Motor neuron (in vitro differentiated cells): ENCODE measurements around the gene ITPKA. TPM values are rescaled to one million over a fixed set of nuclear protein-coding genes. Genes with fewer than 3 reads are reported as not detected.

Experiments
- ATAC-seq, 8 experiments: fragments of 200-7000 bp; cut with Tn5 transposase; replicated peaks in 6 of 8; 2 replicates each; pipeline ENCODE4 v1.8.0; 2021; ENCODE audit warnings: mild to moderate bottlenecking in 8 of 8, moderate library complexity in 8 of 8
- H3K27ac ChIP-seq, 2 donors: fragments of 250-450 bp; sonication (Bioruptor Pico); 2 replicates each; pipeline ENCODE4 v1.9.0; 2021; ENCODE audit warnings: antibody characterized with exemption in 2 of 2, mild to moderate bottlenecking in 2 of 2, moderate library complexity in 1 of 2
- H3K4me1 ChIP-seq, 2 donors: fragments of 250-450 bp; sonication (Bioruptor Pico); replicated peaks in 1 of 2; 2 replicates each; pipeline ENCODE4 v1.6.1; 2021; ENCODE audit warnings: antibody characterized with exemption in 2 of 2, mild to moderate bottlenecking in 2 of 2, moderate library complexity in 1 of 2
- H3K4me3 ChIP-seq, 5 donors: fragments of 250-450 bp; sonication (Bioruptor Pico); 2 replicates each; pipeline ENCODE4 v1.9.0; 2021; ENCODE audit warnings: antibody characterized with exemption in 5 of 5, mild to moderate bottlenecking in 5 of 5, moderate library complexity in 4 of 5
- WGBS, 10 experiments: fragments of 450-650 bp; shearing (Covaris generic); methylation state at CpG; one replicate each; pipeline ENCODE4 v1.0.0; 2022; 5-methylcytosine and 5-hydroxymethylcytosine counted together
- in situ Hi-C, 9 experiments: fragments of 400-800 bp; cut with MboI; loops; one replicate each; pipeline ENCODE4 v1.15.0; 2021; ENCODE audit warnings: low sequenced_read_pairs in 9 of 9, low pct_unique_long_range_greater_than_20kb in 2 of 9; ENCODE audit not compliant: unreplicated experiment in 9 of 9
- total RNA-seq, 8 experiments: library from RNA; unstranded; fragments of 300-600 nt; gene quantifications; 2 replicates each; pipeline versions ENCODE4 v1.2.3 to v1.2.4, GENCODE V29; 2022

Gene ITPKA
- total RNA-seq, 8 experiments from 2014 or later, result 0.36 to 1.6 (median 1.1) TPM

- H3K4me3 ChIP-seq, result peak overlapping the region in 3 of 5 donors; percentile 5 to 49 (median 48)
- peaks cover 5 to 13% of the 10 kb centered on the region in 2 donors for H3K4me1 ChIP-seq
- ATAC-seq, result no peak
- WGBS, 10 experiments, result 0 to 75% (median 6%) methylated on average over 1 to 12 of the region's 60 CpGs; no CpG with 5 or more reads in 5 of the 10 experiments
- no peak overlapping the region for H3K27ac ChIP-seq
- in situ Hi-C loops, result no loop called here
Measured at GRCh38 chr15:41494922-41495735, 1.5 kb downstream of the ITPKA start.

DNA sequence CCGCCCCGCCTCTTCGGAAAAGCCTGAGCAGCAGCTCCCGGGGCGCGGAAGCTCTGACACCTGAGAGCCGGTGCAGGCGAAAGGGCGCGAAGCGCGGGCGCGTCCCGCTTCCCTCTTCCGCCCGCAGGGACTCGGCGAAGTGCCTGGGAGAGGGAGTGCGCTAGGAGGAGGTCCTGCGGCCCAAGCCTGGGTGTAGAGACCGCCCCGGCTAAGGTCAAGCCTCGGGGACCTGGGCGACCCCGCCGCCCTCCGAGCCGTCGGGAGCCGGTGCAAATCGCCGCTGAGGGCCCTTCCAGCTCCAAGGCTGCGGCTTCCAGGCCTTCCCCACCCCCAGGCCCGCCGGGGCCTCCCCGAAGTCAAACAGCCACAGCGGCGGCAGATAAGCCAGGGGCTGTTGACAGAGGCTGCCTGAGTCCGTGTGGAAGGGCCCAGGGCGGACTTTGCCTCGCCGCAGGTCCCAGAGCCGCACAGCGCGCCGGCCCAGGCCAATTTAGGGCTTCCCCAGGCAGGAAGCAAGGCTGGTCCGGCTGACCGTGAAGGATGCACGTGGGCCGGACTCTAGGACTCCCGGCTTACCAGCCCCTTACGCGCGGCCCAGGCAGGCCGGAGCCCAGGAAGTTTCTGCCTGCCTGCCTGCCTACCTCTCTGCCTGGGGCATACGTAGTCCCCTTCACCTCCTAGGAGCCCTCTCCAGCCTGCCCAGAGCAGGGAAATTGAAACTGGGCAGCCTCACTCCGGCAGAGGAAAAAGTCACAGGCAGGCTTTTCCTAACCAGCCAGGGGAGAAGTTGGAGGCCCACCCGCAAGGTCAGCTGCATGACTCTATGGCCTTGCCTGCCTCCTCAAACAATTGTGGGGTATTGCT is 2.3 kb downstream of the ITPKA start:
- Histone ChIP-seq H3K27ac (no peak overlapping the region), H3K4me1 (peaks cover 5 to 13% of the 10 kb centered on the region in 2 donors), H3K4me3 (peak overlapping the region in 1 of 5 donors; percentile 5)
- in situ Hi-C loops, result no loop called here
- 20 to 100% (median 57%) methylated on average over 1 to 5 of the region's 59 CpGs; no CpG with 5 or more reads in 5 of the 10 experiments for WGBS, 10 experiments
- no peak for ATAC-seq

DNA sequence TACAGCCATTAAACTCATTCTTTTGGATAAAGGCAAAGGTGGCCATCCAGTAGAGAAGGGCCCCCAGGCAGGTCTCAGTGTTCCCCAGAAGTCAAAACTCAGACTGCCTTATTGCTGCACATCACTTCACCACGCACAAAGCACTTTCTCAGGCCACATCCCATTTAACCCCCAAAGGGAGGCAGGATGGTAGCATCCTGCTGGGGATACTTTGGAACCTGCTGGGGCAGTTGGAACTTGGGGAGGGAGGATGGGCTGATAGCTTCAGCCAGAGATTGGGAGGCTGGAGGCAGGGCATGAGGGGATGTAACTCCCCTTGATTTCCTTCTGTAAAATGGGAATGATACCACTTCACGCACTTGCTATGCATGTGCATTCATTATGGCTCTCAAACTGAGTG is 5.0 kb downstream of the ITPKA start:
- 43 to 60% methylated on average over 1 to 2 of the region's 2 CpGs; no CpG with 5 or more reads in 8 of the 10 experiments for WGBS, 10 experiments
- H3K27ac ChIP-seq, result no peak overlapping the region
- H3K4me1 ChIP-seq, result peaks cover 0 to 24% of the 10 kb centered on the region in 2 donors
- in situ Hi-C loops, result no loop called here
- no peak overlapping the region for H3K4me3 ChIP-seq
- no peak for ATAC-seq

GRCh38 chr15:41499109-41499851 is 5.6 kb downstream of the ITPKA start:
- 33 to 100% (median 79%) methylated on average over 1 to 6 of the region's 6 CpGs; no CpG with 5 or more reads in 1 of the 10 experiments for WGBS, 10 experiments
- H3K4me3 ChIP-seq, result no peak overlapping the region
- ATAC-seq, result no peak
- H3K27ac ChIP-seq, result no peak overlapping the region
- in situ Hi-C loops, result no loop called here
- H3K4me1 ChIP-seq, result peaks cover 0 to 24% of the 10 kb centered on the region in 2 donors

DNA sequence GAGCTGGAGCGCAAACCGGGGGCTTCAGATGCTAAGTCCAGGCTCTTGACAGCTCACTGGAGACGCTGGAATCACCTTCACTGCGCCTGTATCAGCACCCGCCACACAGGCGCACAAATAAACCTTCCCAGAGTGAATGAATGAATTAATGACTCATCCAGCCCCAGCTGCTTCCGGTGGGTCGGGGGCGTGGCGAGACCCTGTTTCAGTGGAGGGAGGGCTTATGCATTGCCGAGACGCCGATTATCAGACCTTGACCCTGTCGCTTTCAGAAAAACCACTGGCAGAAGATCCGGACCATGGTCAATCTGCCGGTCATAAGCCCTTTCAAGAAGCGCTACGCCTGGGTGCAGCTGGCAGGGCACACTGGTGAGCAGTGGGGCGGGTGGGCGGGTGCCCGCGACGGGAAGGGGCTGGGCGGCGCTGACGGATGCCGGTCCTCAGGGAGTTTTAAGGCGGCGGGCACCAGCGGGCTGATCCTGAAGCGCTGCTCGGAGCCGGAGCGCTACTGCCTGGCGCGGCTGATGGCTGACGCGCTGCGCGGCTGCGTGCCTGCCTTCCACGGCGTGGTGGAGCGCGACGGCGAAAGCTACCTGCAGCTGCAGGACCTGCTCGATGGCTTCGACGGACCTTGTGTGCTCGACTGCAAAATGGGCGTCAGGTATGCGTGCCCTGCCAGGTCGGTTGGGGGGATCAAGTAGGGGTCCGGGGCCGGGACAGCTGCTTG is 7.7 kb downstream of the ITPKA start:
- peak; percentile 38 to 88 (median 85) for ATAC-seq
- in situ Hi-C loops, result no loop called here
- H3K27ac ChIP-seq, result no peak overlapping the region

DNA sequence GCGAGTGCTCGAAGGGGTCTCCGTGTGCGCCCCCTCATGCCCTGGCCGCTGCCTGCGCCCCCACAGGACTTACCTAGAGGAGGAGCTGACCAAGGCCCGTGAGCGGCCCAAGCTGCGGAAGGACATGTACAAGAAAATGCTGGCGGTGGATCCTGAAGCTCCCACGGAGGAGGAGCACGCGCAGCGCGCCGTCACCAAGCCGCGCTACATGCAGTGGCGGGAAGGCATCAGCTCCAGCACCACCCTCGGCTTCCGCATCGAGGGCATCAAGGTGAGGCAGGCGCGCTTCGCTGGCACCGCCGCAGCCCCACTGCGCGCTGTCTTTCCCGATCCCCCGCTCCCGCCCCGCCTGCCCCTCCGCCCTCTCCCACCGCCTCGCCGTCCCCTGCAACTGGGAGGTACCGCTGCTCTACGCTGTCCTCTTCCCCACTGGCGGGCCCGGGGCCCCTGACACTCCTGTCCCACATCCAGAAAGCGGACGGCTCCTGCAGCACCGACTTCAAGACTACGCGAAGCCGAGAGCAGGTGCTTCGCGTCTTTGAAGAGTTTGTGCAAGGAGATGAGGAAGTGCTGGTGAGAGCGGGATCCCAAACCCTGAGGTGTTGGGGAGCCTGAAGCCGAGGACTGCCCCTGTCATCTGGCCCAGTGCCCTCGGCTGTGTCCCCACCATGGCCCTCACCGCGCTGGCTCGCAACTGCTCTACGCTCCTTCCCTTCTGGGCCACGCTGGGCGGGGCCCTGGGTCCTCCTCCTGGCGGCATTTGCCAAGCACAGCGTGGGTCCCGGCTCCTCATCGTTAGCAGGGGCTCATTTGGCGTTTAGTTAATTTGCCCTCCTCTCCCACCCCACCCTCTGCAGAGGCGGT is 8.5 kb downstream of the ITPKA start:
- peaks cover 0 to 15% of the 10 kb centered on the region in 2 donors for H3K4me1 ChIP-seq
- in situ Hi-C loops, result no loop called here
- no peak overlapping the region for H3K27ac ChIP-seq
- 2 to 50% (median 13%) methylated on average over 1 to 16 of the region's 64 CpGs; no CpG with 5 or more reads in 4 of the 10 experiments for WGBS, 10 experiments
- ATAC-seq, result peak; percentile 11 to 42 (median 22)
- H3K4me3 ChIP-seq, result peak overlapping the region; percentile 20 to 34 (median 26)

More for the DNA sequence above, 7.7 kb downstream of the ITPKA start:
- 0 to 77% (median 3%) methylated on average over 1 to 6 of the region's 56 CpGs; no CpG with 5 or more reads in 2 of the 10 experiments for WGBS, 10 experiments
- peak overlapping the region; percentile 20 to 34 (median 26) for H3K4me3 ChIP-seq
- peaks cover 0 to 15% of the 10 kb centered on the region in 2 donors for H3K4me1 ChIP-seq

DNA sequence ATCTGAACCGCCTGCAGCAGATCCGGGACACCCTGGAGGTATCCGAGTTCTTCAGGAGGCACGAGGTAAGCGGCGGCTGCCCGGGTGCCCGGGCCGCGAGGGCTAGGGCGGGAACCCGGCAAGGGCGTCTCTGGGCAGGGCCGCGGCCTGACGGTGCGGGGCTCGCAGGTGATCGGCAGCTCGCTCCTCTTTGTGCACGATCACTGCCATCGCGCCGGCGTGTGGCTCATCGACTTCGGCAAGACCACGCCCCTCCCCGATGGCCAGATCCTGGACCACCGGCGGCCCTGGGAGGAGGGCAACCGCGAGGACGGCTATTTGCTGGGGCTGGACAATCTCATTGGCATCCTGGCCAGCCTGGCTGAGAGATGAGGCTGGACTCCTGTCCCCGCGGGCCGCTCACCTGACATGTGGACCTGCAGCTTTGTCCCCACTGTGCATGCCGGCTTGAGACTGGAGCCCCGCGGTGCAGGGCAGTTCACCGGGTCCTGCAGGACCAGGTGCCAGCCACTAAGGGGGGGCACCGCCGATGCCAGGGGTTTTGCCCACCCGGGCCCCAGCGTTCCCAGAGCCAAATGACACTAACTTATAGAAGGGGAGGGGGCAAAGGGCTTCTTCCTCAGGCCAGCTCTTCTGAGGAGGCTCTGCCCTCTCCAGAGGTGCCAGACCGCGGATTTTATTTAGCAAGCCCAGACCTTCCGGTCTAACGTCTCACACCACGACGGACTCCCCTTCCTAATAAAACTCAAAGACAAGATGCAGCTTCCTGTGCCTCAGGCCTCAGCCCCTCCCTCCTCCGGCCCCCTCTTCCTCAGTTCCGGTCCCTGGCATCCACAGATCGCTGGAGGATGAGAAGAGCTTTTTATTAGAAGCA is 9.4 kb downstream of the ITPKA start:
- Histone ChIP-seq H3K4me3 (no peak overlapping the region), H3K4me1 (peaks cover 0 to 15% of the 10 kb centered on the region in 2 donors), H3K27ac (no peak overlapping the region)
- in situ Hi-C loops, result no loop called here
- WGBS, 10 experiments, result 0 to 79% (median 34%) methylated on average over 2 to 21 of the region's 54 CpGs; no CpG with 5 or more reads in 3 of the 10 experiments
- peak in 1 of 8 experiments; percentile 24 for ATAC-seq

DNA sequence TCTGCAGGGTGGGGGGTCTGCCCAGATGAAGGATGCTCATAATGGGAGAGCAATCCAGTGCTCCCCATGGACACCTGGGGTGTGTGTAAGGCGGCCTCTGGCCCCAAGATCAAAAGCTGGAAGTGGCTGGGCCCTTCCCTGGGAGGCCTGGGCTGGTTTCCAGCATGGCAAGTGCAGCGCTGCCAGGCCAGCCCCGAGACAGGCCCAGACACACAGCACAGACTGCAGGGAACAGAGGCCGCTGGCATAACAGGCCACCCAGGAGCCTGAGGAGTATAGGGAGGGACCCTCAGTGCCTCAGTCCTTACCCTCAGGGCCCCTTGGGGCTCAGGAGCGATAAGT is 10.0 kb downstream of the ITPKA start:
- ATAC-seq, result no peak
- peaks cover 0 to 15% of the 10 kb centered on the region in 2 donors for H3K4me1 ChIP-seq
- no peak overlapping the region for H3K4me3 ChIP-seq
- WGBS, 10 experiments, result 71 to 100% (median 75%) methylated on average over 1 to 2 of the region's 5 CpGs; no CpG with 5 or more reads in 7 of the 10 experiments
- no peak overlapping the region for H3K27ac ChIP-seq
- in situ Hi-C loops, result no loop called here

- ATAC-seq, result no peak
- no peak overlapping the region for H3K4me3 ChIP-seq
- H3K27ac ChIP-seq, result no peak overlapping the region
- WGBS, 10 experiments, result 40 to 95% (median 92%) methylated on average over 1 to 5 of the region's 13 CpGs; no CpG with 5 or more reads in 5 of the 10 experiments
- in situ Hi-C loops, result no loop called here
- peaks cover 0 to 15% of the 10 kb centered on the region in 2 donors for H3K4me1 ChIP-seq
Measured at GRCh38 chr15:41504751-41505492, 11.2 kb downstream of the ITPKA start.

GRCh38 chr15:41505776-41506175 is 12.1 kb downstream of the ITPKA start:
- no peak overlapping the region for H3K27ac ChIP-seq
- in situ Hi-C loops, result no loop called here
- no peak overlapping the region for H3K4me3 ChIP-seq
- H3K4me1 ChIP-seq, result peaks cover 0 to 15% of the 10 kb centered on the region in 2 donors
- ATAC-seq, result no peak
- WGBS, 10 experiments, result 50 to 100% methylated on average over 1 to 3 of the region's 4 CpGs; no CpG with 5 or more reads in 8 of the 10 experiments
